GM12878 (cell line): ENCODE measurements around the gene NEU4. TPM values are rescaled to one million over a fixed set of nuclear protein-coding genes. Genes with fewer than 3 reads are reported as not detected.

Experiments
- ATAC-seq: fragments of 200-7000 bp; cut with Tn5 transposase; 3 replicates; pipeline ENCODE4 v1.9.1; 2020; ENCODE audit warnings: mild to moderate bottlenecking, moderate library complexity
- BruUV-seq: library from RNA; stranded (reverse); fragments of 400-500 nt; replicated peaks from 2 replicates; lab custom pipeline; 2021; lab: Mats Ljungman, UMichigan
- CTCF ChIA-PET: fragments of 300-600 bp; sonication (Branson Sonifier 250); formaldehyde crosslinking; extraction: SDS; loops from one replicate; lab custom pipeline; 2021; ENCODE audit warnings: inconsistent platforms; lab: Yijun Ruan, JAX
- POLR2A ChIA-PET: fragments of 350-600 bp; formaldehyde crosslinking; extraction: SDS; loops from one replicate; lab custom pipeline; 2021; ENCODE audit warnings: inconsistent platforms; lab: Charles Lee
- RAD21 ChIA-PET: fragments of 300-600 bp; sonication (Branson Sonifier 250); formaldehyde crosslinking; loops from one replicate; lab custom pipeline; 2023; ENCODE audit warnings: antibody characterized with exemption; ENCODE audit not compliant: unreplicated experiment; lab: Charles Lee
- SMC1A ChIA-PET: fragments of 300-600 bp; sonication (Branson Sonifier 250); formaldehyde crosslinking; loops from one replicate; lab custom pipeline; 2023; ENCODE audit not compliant: unreplicated experiment, uncharacterized antibody; lab: Charles Lee
- DNase-seq: peaks from one replicate; pipeline ENCODE4 v3.0.0-alpha.2; 2011; ENCODE audit warnings: low read depth, low spot score
- FAIRE-seq: peaks from 3 replicates; lab custom pipeline; 2011; peaks lifted over from hg19 to GRCh38; lab: Jason Lieb, UNC
- H2AFZ ChIP-seq: 2 replicates; pipeline ENCODE4 v1.6.0; 2011; ENCODE audit warnings: low read depth, low read length, control low read depth; ENCODE audit not compliant: control insufficient read depth
- H3K27ac ChIP-seq: 2 replicates; pipeline ENCODE4 v1.5.1; 2011; ENCODE audit warnings: control low read depth; ENCODE audit not compliant: control insufficient read depth, insufficient read depth
- H3K27me3 ChIP-seq, 2 experiments: replicated peaks in 1 of 2; 2 replicates each; pipeline versions ENCODE4 v1.6.0 to v1.6.1; 2011; ENCODE audit warnings: low read length in 1 of 2; ENCODE audit not compliant: control insufficient read depth in 2 of 2, insufficient read depth in 2 of 2
- H3K36me3 ChIP-seq, 2 experiments: 2 replicates each; pipeline ENCODE4 v1.5.1; 2011; ENCODE audit warnings: low read length in 1 of 2; ENCODE audit not compliant: control insufficient read depth in 2 of 2, insufficient read depth in 2 of 2
- H3K4me1 ChIP-seq: 2 replicates; pipeline ENCODE4 v1.6.1; 2011; ENCODE audit warnings: mild to moderate bottlenecking, low read length, moderate library complexity, mixed read lengths; ENCODE audit not compliant: control insufficient read depth, insufficient read depth
- H3K4me2 ChIP-seq: 2 replicates; pipeline ENCODE4 v1.6.0; 2011; ENCODE audit warnings: control low read depth; ENCODE audit not compliant: control insufficient read depth, insufficient read depth
- H3K4me3 ChIP-seq: fragments of 200-600 bp; sonication (generic); 2 replicates; pipeline ENCODE4 v1.5.1; 2016
- H3K79me2 ChIP-seq: 2 replicates; pipeline ENCODE4 v1.6.0; 2011; ENCODE audit warnings: low read length; ENCODE audit not compliant: control insufficient read depth, insufficient read depth
- H3K9ac ChIP-seq: 2 replicates; pipeline ENCODE4 v1.8.0; 2011; ENCODE audit warnings: low read length, control low read depth, mixed read lengths; ENCODE audit not compliant: control insufficient read depth, insufficient read depth
- H3K9me3 ChIP-seq: replicated peaks from 3 replicates; pipeline ENCODE4 v1.5.1; 2011; ENCODE audit warnings: mild to moderate bottlenecking, low read length; ENCODE audit not compliant: control insufficient read depth, insufficient read depth
- H4K20me1 ChIP-seq: 2 replicates; pipeline ENCODE4 v1.6.0; 2011; ENCODE audit not compliant: control insufficient read depth, insufficient read depth
- BHLHE40 ChIP-seq, 2 experiments: fragments of 450-650 bp in 1 of 2; IDR thresholded peaks; 2 replicates each; pipeline ENCODE4 v1.6.1; 2011 to 2017; ENCODE audit warnings: low read depth in 2 of 2, borderline replicate concordance in 1 of 2, improper control_type of control experiment in 1 of 2, low read length in 1 of 2, mild to moderate bottlenecking in 1 of 2
- CEBPB ChIP-seq, 2 experiments: fragments of 150-350 bp in 1 of 2; IDR thresholded peaks; 2 replicates each; pipeline ENCODE4 v1.6.1; 2012 to 2014; ENCODE audit warnings: low read depth in 2 of 2, low read length in 2 of 2, borderline replicate concordance in 1 of 2, inconsistent platforms in 1 of 2
- CHD2 ChIP-seq: IDR thresholded peaks from 2 replicates; pipeline ENCODE4 v1.6.1; 2011; ENCODE audit warnings: low read depth, low read length, improper control_type of control experiment, borderline replicate concordance
- CHD4 ChIP-seq: fragments of 200-600 bp; sonication (generic); IDR thresholded peaks from 2 replicates; pipeline ENCODE4 v1.6.1; 2016; ENCODE audit warnings: mild to moderate bottlenecking
- CREM ChIP-seq: IDR thresholded peaks from 2 replicates; pipeline ENCODE4 v1.6.1; 2014; ENCODE audit warnings: antibody characterized with exemption, low read depth
- EED ChIP-seq: sonication (generic); IDR thresholded peaks from 2 replicates; pipeline ENCODE4 v1.6.1; 2016; ENCODE audit warnings: antibody characterized with exemption, low read depth
- EP300 ChIP-seq, 2 experiments: fragments of 150-350 bp in 1 of 2; IDR thresholded peaks; 2 replicates each; pipeline ENCODE4 v1.6.1; 2011 to 2012; ENCODE audit warnings: low read depth in 2 of 2, low read length in 2 of 2, borderline replicate concordance in 1 of 2, improper control_type of control experiment in 1 of 2, inconsistent platforms in 1 of 2; ENCODE audit not compliant: control insufficient read depth in 1 of 2
- GABPA ChIP-seq: IDR thresholded peaks from 2 replicates; pipeline ENCODE4 v1.6.1; 2014; ENCODE audit warnings: antibody characterized with exemption, low read depth, mild to moderate bottlenecking, inconsistent platforms
- HDAC2 ChIP-seq: fragments of 200-600 bp; sonication (generic); IDR thresholded peaks from 2 replicates; pipeline ENCODE4 v1.6.1; 2017
- IKZF1 ChIP-seq: fragments of 450-650 bp; conservative IDR thresholded peaks from 2 replicates; pipeline ENCODE4 v1.6.1; 2017; ENCODE audit warnings: antibody characterized with exemption, mild to moderate bottlenecking
- IKZF2 ChIP-seq, 2 experiments: fragments of 450-650 bp; IDR thresholded peaks; 2 replicates each; pipeline ENCODE4 v1.6.1; 2017; ENCODE audit warnings: mild to moderate bottlenecking in 2 of 2, moderate library complexity in 2 of 2
- MTA3 ChIP-seq: IDR thresholded peaks from 2 replicates; pipeline ENCODE4 v1.6.1; 2012; ENCODE audit warnings: low read length, inconsistent platforms, borderline replicate concordance
- NFYB ChIP-seq: IDR thresholded peaks from 2 replicates; pipeline ENCODE4 v1.6.1; 2011; ENCODE audit warnings: low read depth, mild to moderate bottlenecking, low read length, improper control_type of control experiment, moderate library complexity; ENCODE audit not compliant: insufficient read depth
- NR2F1 ChIP-seq: fragments of 450-650 bp; conservative IDR thresholded peaks from 2 replicates; pipeline ENCODE4 v1.6.1; 2017; ENCODE audit warnings: mild to moderate bottlenecking
- PAX8 ChIP-seq: fragments of 450-650 bp; IDR thresholded peaks from 2 replicates; pipeline ENCODE4 v1.6.1; 2017; ENCODE audit warnings: mild to moderate bottlenecking, moderate library complexity
- PML ChIP-seq: IDR thresholded peaks from 2 replicates; pipeline ENCODE4 v1.6.1; 2012; ENCODE audit warnings: low read length, inconsistent platforms
- RB1 ChIP-seq: fragments of 450-650 bp; formaldehyde crosslinking; IDR thresholded peaks from 2 replicates; pipeline ENCODE4 v1.6.1; 2017; ENCODE audit warnings: mild to moderate bottlenecking, borderline replicate concordance
- RELB ChIP-seq: fragments of 450-650 bp; IDR thresholded peaks from 2 replicates; pipeline ENCODE4 v1.6.1; 2017; ENCODE audit warnings: low read depth, mild to moderate bottlenecking, moderate library complexity
- SP1 ChIP-seq: IDR thresholded peaks from one replicate; pipeline ENCODE4 v1.6.1; 2011; ENCODE audit warnings: low read depth, low read length
- STAT3 ChIP-seq: IDR thresholded peaks from 2 replicates; pipeline ENCODE4 v1.6.1; 2011; ENCODE audit warnings: low read depth, low read length, improper control_type of control experiment
- TBL1XR1 ChIP-seq: IDR thresholded peaks from 2 replicates; pipeline ENCODE4 v1.6.1; 2012; ENCODE audit warnings: low read depth, low read length, improper control_type of control experiment
- TCF3 ChIP-seq: IDR thresholded peaks from 2 replicates; pipeline ENCODE4 v1.6.1; 2012; ENCODE audit warnings: low read depth, mild to moderate bottlenecking, low read length, borderline replicate concordance; ENCODE audit not compliant: insufficient read depth
- WGBS: methylation state at CpG from one replicate; pipeline ENCODE4 v1.1.6; 2016; ENCODE audit warnings: low lambda C conversion rate; ENCODE audit not compliant: insufficient replicate concordance, insufficient coverage; ENCODE audit errors: missing lambda C conversion rate; 5-methylcytosine and 5-hydroxymethylcytosine counted together
- in situ Hi-C: fragments of 300-500 bp; cut with MboI; formaldehyde crosslinking; loops from 9 replicates; pipeline ENCODE4 v1.14.3; 2018; ENCODE audit warnings: mixed read lengths
- intact Hi-C: fragments of 100-400 bp; cut with micrococcal nuclease; formaldehyde crosslinking; loops from one replicate; pipeline ENCODE4 v1.14.2; 2022; ENCODE audit not compliant: unreplicated experiment
- polyA plus RNA-seq, 11 experiments: library from polyadenylated mRNA; depleted of rRNA in 4 of 11; unstranded in 6 of 11; stranded (reverse) in 5 of 11; fragments of >200 nt; fragmentation: Nextera tagmentation in 4 of 11; fragmentation: Illumina TruSeq in 1 of 11; extraction: Ambion mirVana in 4 of 11; extraction: Trizol in 1 of 11; gene quantifications; 1 replicate in 1 of 11; 2 replicates in 10 of 11; pipeline versions ENCODE4 v1.2.1 to v1.2.3, GENCODE V29; 2011 to 2016; ENCODE audit warnings: inconsistent platforms in 2 of 11, missing spikeins in 2 of 11, low read depth in 1 of 11
- total RNA-seq, 4 experiments: library from RNA; depleted of rRNA in 3 of 4; stranded (reverse); fragments of >200 nt in 3 of 4; fragmentation: Illumina TruSeq in 1 of 4; extraction: Trizol in 1 of 4; gene quantifications; 2 replicates each; pipeline versions ENCODE4 v1.2.1 to v1.2.3, GENCODE V29; 2013 to 2021
- TF ChIP-seq, protein P1 (sequence below): fragments of 450-650 bp; IDR thresholded peaks from 2 replicates; pipeline ENCODE4 v1.6.1; 2016; ENCODE audit warnings: mild to moderate bottlenecking

NEU4 gene
- total and polyA plus RNA-seq, 10 of the 15 experiments (the other 5 are each of a cell fraction or from before 2014, with no cell fraction given): 0.01 to 0.28 (median 0.14) TPM; not detected in 5

- no peaks in the 10 kb centered on the region for H3K36me3 ChIP-seq
- no peak overlapping the region for H3K27ac ChIP-seq
- no peak overlapping the region for H3K4me3 ChIP-seq
- no peak overlapping the region for H3K4me2 ChIP-seq
- no peaks in the 10 kb centered on the region for H4K20me1 ChIP-seq
- DNase-seq (peak; percentile 20), FAIRE-seq (no peak), ATAC-seq (peak; percentile 75)
- POLR2A ChIA-PET: no interaction called here
- WGBS: 18% methylated on average over 20 of the region's 20 CpGs
- SMC1A ChIA-PET: interaction anchor here (0.7 to 0.9 kb wide), 3 partner anchors 23 to 38 kb away, joined by 3 read pairs; no protein-coding TSS in a partner anchor
- H2AFZ ChIP-seq: no peak overlapping the region
- CTCF ChIA-PET: interaction anchor here (1.0 kb wide), 2 partner anchors 25 to 65 kb away, joined by 3 read pairs; no protein-coding TSS in a partner anchor
- H3K9me3 ChIP-seq: no peaks in the 10 kb centered on the region; the same call in 2 of the 3 replicates
- in situ Hi-C loops (no loop called here), intact Hi-C loops (no loop called here)
- H3K4me1 ChIP-seq: peaks cover 7% of the 10 kb centered on the region
- no peaks in the 10 kb centered on the region for H3K79me2 ChIP-seq
- no TSS peak for BruUV-seq
- no peaks in the 10 kb centered on the region for H3K27me3 ChIP-seq
- no peak overlapping the region for H3K9ac ChIP-seq
- RAD21 ChIA-PET: interaction anchor here (1.9 kb wide), 1 partner anchor 18 kb away, joined by 4 read pairs; no protein-coding TSS in a partner anchor
- TF ChIP-seq TCF3 (peak; percentile 86), TBL1XR1 (peak; percentile 92; the same call in 1 of the 2 replicates), BHLHE40 (IDR thresholded peaks at IDR 0.05; ENCODE audit: borderline replicate concordance in 1 of 2, low read depth in 2 of 2, low read length in 1 of 2) (peak; percentile 72 to 81), RB1 (0 out of 2 replicates have a peak, but pooled peaks have one; percentile 19), CEBPB (IDR thresholded peaks at IDR 0.05; ENCODE audit: borderline replicate concordance in 1 of 2, low read depth in 2 of 2, low read length in 2 of 2) (no peak), EP300 (IDR thresholded peaks at IDR 0.05; ENCODE audit: borderline replicate concordance in 1 of 2, control insufficient read depth in 1 of 2, low read depth in 2 of 2, low read length in 2 of 2) (peak; percentile 97), GABPA (no peak), PML (no peak), NR2F1 (peak; percentile 18; the same call in 1 of the 2 replicates), IKZF2 (IDR thresholded peaks at IDR 0.05) (peak; percentile 80 to 89), MTA3 (no peak), PAX8 (no peak), SP1 (peak; percentile 81), CHD2 (peak; percentile 78), RELB (peak; percentile 49; the same call in 1 of the 2 replicates), CREM (0 out of 2 replicates have a peak, but pooled peaks have one; percentile 32), NFYB (no peak), EED (peak; percentile 85), IKZF1 (peak; percentile 80), HDAC2 (no peak), STAT3 (no peak), CHD4 (no peak)
- TF ChIP-seq, protein P1, sequence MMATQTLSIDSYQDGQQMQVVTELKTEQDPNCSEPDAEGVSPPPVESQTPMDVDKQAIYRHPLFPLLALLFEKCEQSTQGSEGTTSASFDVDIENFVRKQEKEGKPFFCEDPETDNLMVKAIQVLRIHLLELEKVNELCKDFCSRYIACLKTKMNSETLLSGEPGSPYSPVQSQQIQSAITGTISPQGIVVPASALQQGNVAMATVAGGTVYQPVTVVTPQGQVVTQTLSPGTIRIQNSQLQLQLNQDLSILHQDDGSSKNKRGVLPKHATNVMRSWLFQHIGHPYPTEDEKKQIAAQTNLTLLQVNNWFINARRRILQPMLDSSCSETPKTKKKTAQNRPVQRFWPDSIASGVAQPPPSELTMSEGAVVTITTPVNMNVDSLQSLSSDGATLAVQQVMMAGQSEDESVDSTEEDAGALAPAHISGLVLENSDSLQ: no peak
These were observed 4.8 kb downstream of the NEU4 start for GRCh38 chr2:241813644-241814392.
